Loucy (cell line): ENCODE data around the gene NOS3.

Experiments used
- EZH2phosphoT487 ChIP-seq: fragments of 200-600 bp; IDR thresholded peaks from 2 replicates; pipeline ENCODE4 v1.6.1; 2018; ENCODE audit warnings: antibody characterized with exemption, mild to moderate bottlenecking, moderate library complexity, borderline replicate concordance
- TF ChIP-seq, protein P1 (sequence below): fragments of 200-600 bp; sonication (generic); conservative IDR thresholded peaks from 2 replicates; pipeline ENCODE4 v1.5.1; 2014; ENCODE audit warnings: mild to moderate bottlenecking, antibody characterized with exemption, low read length

DNA sequence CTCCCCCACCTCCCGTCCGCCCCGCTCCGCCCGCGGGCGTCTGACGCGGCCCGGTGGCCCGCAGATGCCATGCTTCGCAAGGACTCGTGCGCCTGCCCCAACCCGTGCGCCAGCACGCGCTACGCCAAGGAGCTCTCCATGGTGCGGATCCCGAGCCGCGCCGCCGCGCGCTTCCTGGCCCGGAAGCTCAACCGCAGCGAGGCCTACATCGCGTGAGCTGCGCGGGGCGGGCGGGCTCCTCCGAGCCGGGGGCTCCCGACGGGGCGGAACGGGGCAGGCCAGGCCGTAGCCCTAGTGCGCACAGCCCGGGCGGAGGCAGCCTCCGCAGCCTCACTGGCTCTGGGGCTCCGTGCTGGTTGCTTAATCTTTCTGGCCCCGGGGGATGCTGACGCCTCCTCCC is 60.3 kb downstream of the NOS3 start:
- TF ChIP-seq, protein P1, sequence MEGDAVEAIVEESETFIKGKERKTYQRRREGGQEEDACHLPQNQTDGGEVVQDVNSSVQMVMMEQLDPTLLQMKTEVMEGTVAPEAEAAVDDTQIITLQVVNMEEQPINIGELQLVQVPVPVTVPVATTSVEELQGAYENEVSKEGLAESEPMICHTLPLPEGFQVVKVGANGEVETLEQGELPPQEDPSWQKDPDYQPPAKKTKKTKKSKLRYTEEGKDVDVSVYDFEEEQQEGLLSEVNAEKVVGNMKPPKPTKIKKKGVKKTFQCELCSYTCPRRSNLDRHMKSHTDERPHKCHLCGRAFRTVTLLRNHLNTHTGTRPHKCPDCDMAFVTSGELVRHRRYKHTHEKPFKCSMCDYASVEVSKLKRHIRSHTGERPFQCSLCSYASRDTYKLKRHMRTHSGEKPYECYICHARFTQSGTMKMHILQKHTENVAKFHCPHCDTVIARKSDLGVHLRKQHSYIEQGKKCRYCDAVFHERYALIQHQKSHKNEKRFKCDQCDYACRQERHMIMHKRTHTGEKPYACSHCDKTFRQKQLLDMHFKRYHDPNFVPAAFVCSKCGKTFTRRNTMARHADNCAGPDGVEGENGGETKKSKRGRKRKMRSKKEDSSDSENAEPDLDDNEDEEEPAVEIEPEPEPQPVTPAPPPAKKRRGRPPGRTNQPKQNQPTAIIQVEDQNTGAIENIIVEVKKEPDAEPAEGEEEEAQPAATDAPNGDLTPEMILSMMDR = no peak
- TF ChIP-seq EZH2phosphoT487 = no peak
